Measurements from ENCODE around the gene PDPN. TPM values are rescaled to one million over a fixed set of nuclear protein-coding genes. Genes with fewer than 3 reads are reported as not detected.

Gene PDPN
- total RNA-seq, 1 donor from 2014 or later: 2.2 TPM

- DNase-seq (ENCODE audit: low spot score): no peak
- no peak overlapping the region for H3K27ac ChIP-seq
- H4K20me1 ChIP-seq (ENCODE audit: low read depth): no peaks in the 10 kb centered on the region
- no peak overlapping the region for H3K27ac Mint-ChIP-seq
- H3K36me3 Mint-ChIP-seq: no peaks in the 10 kb centered on the region
- peaks cover 5% of the 10 kb centered on the region for H3K4me1 Mint-ChIP-seq
- peaks cover 8% of the 10 kb centered on the region for H3K9me3 Mint-ChIP-seq
- no peaks in the 10 kb centered on the region for H3K79me2 ChIP-seq (ENCODE audit: low read depth)
- peaks cover 5% of the 10 kb centered on the region for H3K27me3 Mint-ChIP-seq (ENCODE audit: insufficient read depth, low read depth)
- no peak overlapping the region for H3K4me3 Mint-ChIP-seq
- H3K27me3 ChIP-seq: no peaks in the 10 kb centered on the region
- no peak overlapping the region for H2AFZ ChIP-seq (replicated peaks)
- no peaks in the 10 kb centered on the region for H3K36me3 ChIP-seq
- no peak overlapping the region for H3K4me2 ChIP-seq
- no peaks in the 10 kb centered on the region for H3K4me1 ChIP-seq
- no peak overlapping the region for H3K9ac ChIP-seq
- no peak overlapping the region for H3K4me3 ChIP-seq
- no peaks in the 10 kb centered on the region for H3K9me3 ChIP-seq (ENCODE audit: low read depth)
- TF ChIP-seq EZH2phosphoT487 (IDR thresholded peaks at IDR 0.05) (no peak), CTCF (IDR thresholded peaks at IDR 0.05) (no peak), EZH2 (IDR thresholded peaks at IDR 0.05) (no peak)
- H3F3A ChIP-seq (ENCODE audit: low read depth): no peaks in the 10 kb centered on the region
Observed at GRCh38 chr1:13628218-13628617, 44.6 kb downstream of the PDPN start.

- no peak overlapping the region for H3K27ac Mint-ChIP-seq
- peak; percentile 26 for DNase-seq (ENCODE audit: low spot score)
Observed at GRCh38 chr1:13628711-13629110, 45.1 kb downstream of the PDPN start.

GRCh38 chr1:13642306-13643004, 58.8 kb downstream of the PDPN start:
- no peak overlapping the region for H3K9ac ChIP-seq
- Mint-ChIP-seq H3K4me1 (no peaks in the 10 kb centered on the region), H3K27ac (no peak overlapping the region)

More at GRCh38 chr1:13628711-13629110, 45.1 kb downstream of the PDPN start:
- no peak overlapping the region for H3K27ac ChIP-seq
- H3F3A ChIP-seq (ENCODE audit: low read depth): no peaks in the 10 kb centered on the region
- no peak overlapping the region for H3K9ac ChIP-seq
- no peak overlapping the region for H2AFZ ChIP-seq (replicated peaks)
- H3K79me2 ChIP-seq (ENCODE audit: low read depth): no peaks in the 10 kb centered on the region
- H3K36me3 ChIP-seq: no peaks in the 10 kb centered on the region
- H3K4me2 ChIP-seq: no peak overlapping the region
- Mint-ChIP-seq H3K4me3 (no peak overlapping the region), H3K36me3 (no peaks in the 10 kb centered on the region), H3K27me3 (ENCODE audit: insufficient read depth, low read depth) (peaks cover 5% of the 10 kb centered on the region), H3K4me1 (peaks cover 5% of the 10 kb centered on the region), H3K9me3 (peaks cover 10% of the 10 kb centered on the region)
- no peaks in the 10 kb centered on the region for H3K27me3 ChIP-seq
- TF ChIP-seq EZH2 (IDR thresholded peaks at IDR 0.05) (no peak), EZH2phosphoT487 (IDR thresholded peaks at IDR 0.05) (no peak), CTCF (IDR thresholded peaks at IDR 0.05) (no peak)
- no peaks in the 10 kb centered on the region for H3K4me1 ChIP-seq
- H4K20me1 ChIP-seq (ENCODE audit: low read depth): no peaks in the 10 kb centered on the region
- no peaks in the 10 kb centered on the region for H3K9me3 ChIP-seq (ENCODE audit: low read depth)
- no peak overlapping the region for H3K4me3 ChIP-seq

More at GRCh38 chr1:13642306-13643004, 58.8 kb downstream of the PDPN start:
- Histone ChIP-seq H3K79me2 (ENCODE audit: low read depth) (no peaks in the 10 kb centered on the region), H3F3A (ENCODE audit: low read depth) (no peaks in the 10 kb centered on the region), H3K36me3 (no peaks in the 10 kb centered on the region), H3K27ac (no peak overlapping the region), H3K27me3 (no peaks in the 10 kb centered on the region), H3K9me3 (ENCODE audit: low read depth) (no peaks in the 10 kb centered on the region), H3K4me3 (no peak overlapping the region), H3K4me1 (no peaks in the 10 kb centered on the region), H4K20me1 (ENCODE audit: low read depth) (no peaks in the 10 kb centered on the region), H3K4me2 (no peak overlapping the region), H2AFZ (replicated peaks) (no peak overlapping the region)
- H3K4me3 Mint-ChIP-seq: no peak overlapping the region
- TF ChIP-seq EZH2phosphoT487 (IDR thresholded peaks at IDR 0.05): no peak
- TF ChIP-seq CTCF (IDR thresholded peaks at IDR 0.05): no peak
- no peak for TF ChIP-seq EZH2 (IDR thresholded peaks at IDR 0.05)
- DNase-seq (ENCODE audit: low spot score): no peak
- peaks cover 6% of the 10 kb centered on the region for H3K9me3 Mint-ChIP-seq
- peaks cover 2% of the 10 kb centered on the region for H3K27me3 Mint-ChIP-seq (ENCODE audit: insufficient read depth, low read depth)
- H3K36me3 Mint-ChIP-seq: no peaks in the 10 kb centered on the region
